Psoas muscle (tissue), 8 donors: ENCODE results near the gene STIMATE. TPM values are rescaled to one million over a fixed set of nuclear protein-coding genes. Genes with fewer than 3 reads are reported as not detected.

Experiments used
- ATAC-seq, 4 donors: fragments of 200-7000 bp; cut with Tn5 transposase; one replicate each; pipeline ENCODE4 v1.9.1; 2020; ENCODE audit warnings: moderate library complexity in 3 of 4, mild to moderate bottlenecking in 2 of 4
- DNase-seq, 2 donors: peaks; one replicate each; pipeline ENCODE4 v3.0.0-alpha.2; 2020
- H3K27ac ChIP-seq: fragments of 200-600 bp; one replicate; pipeline ENCODE4 v1.8.0; 2022
- H3K27me3 ChIP-seq, 3 donors: fragments of 200-600 bp in 1 of 3; one replicate each; pipeline versions ENCODE4 v1.6.1 to v1.8.0; 2013 to 2022; ENCODE audit warnings: low read length in 2 of 3, mild to moderate bottlenecking in 2 of 3, moderate library complexity in 1 of 3; ENCODE audit not compliant: insufficient read depth in 3 of 3
- H3K36me3 ChIP-seq, 2 donors: fragments of 200-600 bp in 1 of 2; one replicate each; pipeline versions ENCODE4 v1.6.1 to v1.8.0; 2013 to 2022; ENCODE audit warnings: low read depth in 1 of 2, mild to moderate bottlenecking in 1 of 2, moderate library complexity in 1 of 2; ENCODE audit not compliant: insufficient read depth in 1 of 2
- H3K4me1 ChIP-seq: fragments of 200-600 bp; one replicate; pipeline ENCODE4 v1.8.0; 2022
- H3K4me3 ChIP-seq: fragments of 200-600 bp; one replicate; pipeline ENCODE4 v1.8.0; 2022; ENCODE audit warnings: mild to moderate bottlenecking
- H3K9me3 ChIP-seq: fragments of 200-600 bp; one replicate; pipeline ENCODE4 v1.8.0; 2022
- WGBS, 3 donors: extraction: QIAGEN DNeasy Blood & Tissue Kit; methylation state at CpG; one replicate each; pipeline versions ENCODE4 v1.1.6 to v1.1.7; 2013; 5-methylcytosine and 5-hydroxymethylcytosine counted together
- intact Hi-C, 2 donors: fragments of 100-400 bp; cut with DNase I; formaldehyde crosslinking; loops; one replicate each; pipeline versions ENCODE4 v1.11.0 to v1.14.2; 2022
- polyA plus RNA-seq, 3 donors: library from polyadenylated mRNA; stranded (reverse); fragments of 200-250 nt; gene quantifications; one replicate each; pipeline ENCODE4 v1.2.3, GENCODE V29; 2013
- total RNA-seq, 4 donors: library from RNA; stranded (reverse); fragmentation: NEBNext Ultra II Directional in 2 of 4; extraction: Animal tissue kit (Norgen Biotek cat#: 25700) in 2 of 4; gene quantifications; one replicate each; pipeline versions ENCODE4 v1.2.1 to v1.2.4, GENCODE V29; 2021 to 2023
- TF ChIP-seq, protein P1 (sequence below): fragments of 200-600 bp; IDR thresholded peaks from one replicate; pipeline ENCODE4 v1.8.0; 2022; ENCODE audit warnings: antibody characterized with exemption
- donor health status: healthy with polysubstance abuse.
- donor health status: DM: no; HTN: no; CAD: no; lungs with moderate emphysema.
- donor health status: Bipolar disorder and iron deficiency.
- donor health status: healthy.
- donor health status: DM: yes; HTN: yes; CAD: no.
- donor health status: DM: no; HTN: no; CAD: no.
- donor health status: DM: no; HTN: no; CAD: no.
- donor health status: DM: yes; HTN: yes; CAD: no.

STIMATE gene
- total and polyA plus RNA-seq, 7 donors: 3.5 to 22.3 (median 10.2) TPM

DNA sequence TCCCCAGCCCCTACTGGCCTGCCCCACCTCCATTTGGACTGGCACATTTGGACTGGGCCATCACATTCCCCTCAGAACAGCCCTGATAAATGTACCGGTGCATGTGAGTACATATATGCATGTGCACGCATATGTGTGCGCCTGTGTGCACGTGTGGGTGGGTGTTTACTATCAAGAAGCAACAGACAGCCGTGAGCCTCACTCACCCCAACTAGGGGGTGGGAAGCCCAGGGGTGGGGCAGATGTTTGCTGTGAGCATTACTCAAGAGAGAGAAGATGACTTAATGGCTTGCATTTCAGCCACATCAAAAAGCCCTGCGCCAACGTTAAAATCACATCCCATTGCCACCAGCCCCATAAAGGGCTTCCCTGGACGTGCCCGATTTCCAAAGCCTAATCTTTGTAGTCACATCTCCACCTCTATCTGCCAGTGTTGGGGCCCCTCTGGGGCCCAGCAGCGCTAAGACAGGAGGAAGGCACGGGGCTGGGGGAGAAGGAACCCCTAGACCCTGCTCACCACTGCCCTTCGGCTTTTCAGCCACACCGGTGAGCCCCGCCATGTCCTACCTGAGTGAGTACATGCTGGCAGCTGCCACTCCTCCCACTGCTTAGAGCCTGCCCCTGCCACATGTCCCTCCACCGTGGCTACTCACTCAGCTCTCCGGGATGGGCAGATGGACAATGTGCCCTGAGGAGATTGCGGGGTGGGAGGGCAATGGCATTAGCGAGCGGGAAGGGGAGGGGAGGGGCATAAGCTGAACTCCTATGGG lies 91.9 kb downstream of the STIMATE start:
- Histone ChIP-seq H3K4me1 (no peaks in the 10 kb centered on the region), H3K27ac (no peak overlapping the region), H3K9me3 (no peaks in the 10 kb centered on the region), H3K36me3 (no peaks in the 10 kb centered on the region), H3K27me3 (no peaks in the 10 kb centered on the region), H3K4me3 (no peak overlapping the region)
- intact Hi-C loops: no loop called here
- WGBS, 3 donors: 70 to 75% (median 72%) methylated on average over 18 to 19 of the region's 19 CpGs
- TF ChIP-seq, protein P1, sequence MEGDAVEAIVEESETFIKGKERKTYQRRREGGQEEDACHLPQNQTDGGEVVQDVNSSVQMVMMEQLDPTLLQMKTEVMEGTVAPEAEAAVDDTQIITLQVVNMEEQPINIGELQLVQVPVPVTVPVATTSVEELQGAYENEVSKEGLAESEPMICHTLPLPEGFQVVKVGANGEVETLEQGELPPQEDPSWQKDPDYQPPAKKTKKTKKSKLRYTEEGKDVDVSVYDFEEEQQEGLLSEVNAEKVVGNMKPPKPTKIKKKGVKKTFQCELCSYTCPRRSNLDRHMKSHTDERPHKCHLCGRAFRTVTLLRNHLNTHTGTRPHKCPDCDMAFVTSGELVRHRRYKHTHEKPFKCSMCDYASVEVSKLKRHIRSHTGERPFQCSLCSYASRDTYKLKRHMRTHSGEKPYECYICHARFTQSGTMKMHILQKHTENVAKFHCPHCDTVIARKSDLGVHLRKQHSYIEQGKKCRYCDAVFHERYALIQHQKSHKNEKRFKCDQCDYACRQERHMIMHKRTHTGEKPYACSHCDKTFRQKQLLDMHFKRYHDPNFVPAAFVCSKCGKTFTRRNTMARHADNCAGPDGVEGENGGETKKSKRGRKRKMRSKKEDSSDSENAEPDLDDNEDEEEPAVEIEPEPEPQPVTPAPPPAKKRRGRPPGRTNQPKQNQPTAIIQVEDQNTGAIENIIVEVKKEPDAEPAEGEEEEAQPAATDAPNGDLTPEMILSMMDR: no peak
- DNase-seq: no peak
- no peak for ATAC-seq

DNA sequence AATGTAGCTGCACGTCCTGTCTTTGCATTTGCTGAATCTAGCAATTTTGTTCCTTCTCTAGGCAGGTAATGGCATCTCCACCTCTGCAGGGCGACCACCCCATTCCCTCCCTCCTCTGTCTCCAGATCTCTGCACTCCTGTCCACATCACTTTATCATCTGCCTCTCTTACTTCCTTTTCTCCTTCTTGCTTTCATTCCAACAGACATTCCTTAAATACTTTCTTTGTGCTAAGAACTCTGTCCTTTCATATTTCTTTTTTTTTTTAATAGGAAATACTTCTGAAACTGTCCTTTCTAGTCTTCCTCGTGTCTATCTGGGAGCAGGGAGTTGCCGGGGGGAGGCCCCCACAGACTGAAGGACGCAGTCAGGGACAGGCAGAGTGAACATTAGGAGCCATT lies 95.5 kb downstream of the STIMATE start:
- TF ChIP-seq, protein P1: no peak
- Histone ChIP-seq H3K9me3 (no peaks in the 10 kb centered on the region), H3K36me3 (no peaks in the 10 kb centered on the region), H3K27ac (no peak overlapping the region), H3K4me3 (no peak overlapping the region), H3K27me3 (no peaks in the 10 kb centered on the region), H3K4me1 (no peaks in the 10 kb centered on the region)
- intact Hi-C loops: no loop called here
- no peak for ATAC-seq
- no peak for DNase-seq
- WGBS, 3 donors: 64 to 77% (median 76%) methylated on average over 5 of the region's 5 CpGs

DNA sequence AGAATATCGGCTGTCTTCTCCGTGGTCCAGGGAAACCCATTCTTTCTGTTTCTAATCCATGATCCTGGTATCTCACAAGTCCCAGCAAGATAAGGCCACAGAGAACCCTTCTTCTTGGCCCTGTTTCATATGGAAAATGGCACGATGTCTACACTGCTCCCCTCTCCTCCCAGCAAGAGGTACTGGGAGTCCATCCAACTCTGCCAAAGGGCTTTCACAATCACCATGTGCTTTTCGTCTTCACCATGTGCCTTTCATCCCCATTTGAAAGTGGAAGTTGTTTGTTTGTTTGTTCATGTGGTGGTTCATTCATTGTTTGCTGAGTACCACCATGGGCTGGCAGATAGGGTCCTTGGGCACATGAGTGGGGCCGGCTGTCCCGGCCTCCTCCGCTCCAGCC lies 97.3 kb downstream of the STIMATE start:
- DNase-seq: no peak
- no peak overlapping the region for H3K4me3 ChIP-seq
- intact Hi-C loops: no loop called here
- peak in 2 of 4 donors; percentile 27 to 56 for ATAC-seq
- no peaks in the 10 kb centered on the region for H3K27me3 ChIP-seq
- no peak overlapping the region for H3K27ac ChIP-seq
- no peaks in the 10 kb centered on the region for H3K4me1 ChIP-seq
- no peaks in the 10 kb centered on the region for H3K36me3 ChIP-seq
- no peaks in the 10 kb centered on the region for H3K9me3 ChIP-seq
- WGBS, 3 donors: 72 to 78% (median 78%) methylated on average over 7 of the region's 7 CpGs
- TF ChIP-seq, protein P1: no peak

DNA sequence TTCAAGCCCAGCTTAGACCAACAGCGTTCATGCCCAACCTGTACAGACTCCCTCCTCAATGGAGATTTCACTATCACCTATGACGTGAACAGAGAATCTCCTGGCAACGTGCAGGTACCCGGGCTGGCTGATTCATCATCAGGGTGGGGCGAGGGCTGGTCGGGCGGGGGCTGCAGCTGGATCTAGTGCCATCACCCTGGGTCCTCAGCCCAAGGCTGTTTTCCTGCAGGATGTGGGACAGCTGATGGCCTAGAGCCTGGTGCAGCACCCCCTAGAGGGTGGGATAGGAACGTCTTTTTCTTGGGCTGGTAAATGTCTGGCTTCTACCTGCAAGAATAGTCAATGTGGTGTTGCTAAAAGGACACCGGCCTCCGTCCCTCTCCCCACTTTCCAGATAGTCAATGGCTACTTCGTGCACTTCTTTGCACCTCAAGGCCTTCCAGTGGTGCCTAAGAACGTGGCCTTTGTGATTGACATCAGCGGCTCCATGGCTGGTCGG lies 98.3 kb downstream of the STIMATE start:
- Histone ChIP-seq H3K36me3 (no peaks in the 10 kb centered on the region), H3K4me1 (no peaks in the 10 kb centered on the region), H3K27ac (no peak overlapping the region), H3K4me3 (no peak overlapping the region), H3K27me3 (no peaks in the 10 kb centered on the region), H3K9me3 (no peaks in the 10 kb centered on the region)
- TF ChIP-seq, protein P1: peak; percentile 28
- WGBS, 3 donors: 62 to 69% (median 62%) methylated on average over 14 of the region's 14 CpGs
- intact Hi-C loops: no loop called here
- ATAC-seq (peak in 2 of 4 donors; percentile 32 to 41), DNase-seq (no peak)
